ENCODE data around the gene RAP1A. TPM values are rescaled to one million over a fixed set of nuclear protein-coding genes. Genes with fewer than 3 reads are reported as not detected.

RAP1A gene
- total and polyA plus RNA-seq, 4 donors, result 14.2 to 31.4 (median 25.8) TPM

DNA sequence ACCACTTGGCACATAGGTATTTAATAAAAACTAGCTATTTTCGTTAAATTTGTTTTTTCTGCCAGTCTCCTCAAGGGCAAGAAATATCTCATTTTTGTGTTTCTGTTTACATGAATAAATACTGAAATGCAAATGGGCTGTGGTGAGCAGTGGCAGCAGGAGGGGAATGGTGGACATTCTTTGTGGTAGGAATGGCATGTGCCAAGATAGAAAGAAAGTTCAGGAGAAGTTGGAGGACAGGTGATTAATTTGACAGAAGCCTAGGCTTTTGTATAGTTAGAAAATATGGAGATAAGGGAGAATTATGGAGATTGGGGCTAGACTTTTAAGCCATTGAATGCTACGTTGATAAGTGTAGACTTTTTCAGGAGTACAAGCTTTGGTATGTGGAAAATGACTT is 8.6 kb downstream of the RAP1A start:
- no peak overlapping the region for H3K27ac ChIP-seq (ENCODE audit: low read depth in 1 of 2, low read length in 2 of 2)
- TF ChIP-seq YY1 (IDR thresholded peaks at IDR 0.05), result no peak
- TF ChIP-seq RAD21 (IDR thresholded peaks at IDR 0.05), result no peak
- TF ChIP-seq, protein P1, sequence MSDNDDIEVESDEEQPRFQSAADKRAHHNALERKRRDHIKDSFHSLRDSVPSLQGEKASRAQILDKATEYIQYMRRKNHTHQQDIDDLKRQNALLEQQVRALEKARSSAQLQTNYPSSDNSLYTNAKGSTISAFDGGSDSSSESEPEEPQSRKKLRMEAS (IDR thresholded peaks at IDR 0.05), result no peak
- no peak for TF ChIP-seq HNF4G (IDR thresholded peaks at IDR 0.05)
- 47% methylated on average over 2 of the region's 2 CpGs for WGBS
- H3K27me3 ChIP-seq (ENCODE audit: control insufficient read depth in 4 of 4, insufficient read depth in 4 of 4, low read length in 3 of 4), result no peaks in the 10 kb centered on the region
- peaks cover 0 to 8% (median 2%) of the 10 kb centered on the region in 4 donors for H3K4me1 ChIP-seq (ENCODE audit: control insufficient read depth in 4 of 4, insufficient read depth in 4 of 4, low read length in 3 of 4)
- no peak overlapping the region for H3K9ac ChIP-seq (ENCODE audit: low read depth in 1 of 2, low read length in 2 of 2)
- no peak for DNase-seq (ENCODE audit: low spot score)
- no peaks in the 10 kb centered on the region for H3K36me3 ChIP-seq (ENCODE audit: control insufficient read depth in 4 of 4, insufficient read depth in 3 of 4, low read depth in 1 of 4, low read length in 3 of 4)
- no peaks in the 10 kb centered on the region for H3K9me3 ChIP-seq (ENCODE audit: control insufficient read depth in 4 of 4, low read length in 3 of 4)
- no peak overlapping the region for H3K4me3 ChIP-seq (ENCODE audit: low read depth in 1 of 3, low read length in 3 of 3)

DNA sequence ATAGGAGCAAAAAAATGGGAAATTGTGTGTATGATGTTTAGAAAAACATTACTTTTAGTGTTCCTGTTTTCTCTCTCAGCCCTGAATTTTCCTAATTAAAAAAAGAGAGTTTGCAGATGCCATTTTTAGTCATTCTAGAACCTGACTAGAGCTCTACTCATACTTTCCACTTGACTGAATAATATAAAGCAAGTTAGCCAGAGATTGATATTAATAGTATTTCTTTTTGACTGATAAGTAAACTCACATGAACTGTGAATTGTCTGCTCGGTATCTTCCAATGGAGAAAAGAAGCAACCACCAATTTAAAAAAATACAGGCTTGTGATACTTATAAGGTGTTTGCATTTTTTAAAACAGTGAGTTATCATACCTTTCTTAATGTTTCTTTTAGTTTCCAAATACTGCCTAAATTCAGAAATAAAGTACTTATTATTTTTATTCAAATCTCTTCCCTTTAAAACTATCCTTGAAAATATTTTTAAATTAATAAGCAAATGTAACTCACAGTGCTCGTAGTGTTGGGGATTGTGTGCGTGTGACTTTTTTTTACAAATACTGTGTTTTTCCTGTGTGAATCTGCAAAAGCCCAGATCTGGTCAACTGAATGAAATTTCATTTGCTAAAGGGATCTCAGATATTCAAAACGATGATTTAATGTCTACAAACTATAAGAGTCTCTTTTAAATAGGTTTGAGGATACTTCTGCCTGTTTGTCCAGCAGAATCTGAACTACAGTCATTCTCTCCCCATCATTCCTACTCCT is 9.8 kb downstream of the RAP1A start:
- Histone ChIP-seq H3K36me3 (ENCODE audit: control insufficient read depth in 4 of 4, insufficient read depth in 3 of 4, low read depth in 1 of 4, low read length in 3 of 4) (no peaks in the 10 kb centered on the region), H3K27ac (ENCODE audit: low read depth in 1 of 2, low read length in 2 of 2) (no peak overlapping the region), H3K9me3 (ENCODE audit: control insufficient read depth in 4 of 4, low read length in 3 of 4) (no peaks in the 10 kb centered on the region), H3K27me3 (ENCODE audit: control insufficient read depth in 4 of 4, insufficient read depth in 4 of 4, low read length in 3 of 4) (no peaks in the 10 kb centered on the region), H3K4me3 (ENCODE audit: low read depth in 1 of 3, low read length in 3 of 3) (no peak overlapping the region), H3K4me1 (ENCODE audit: control insufficient read depth in 4 of 4, insufficient read depth in 4 of 4, low read length in 3 of 4) (peaks cover 0 to 8% (median 1%) of the 10 kb centered on the region in 4 donors), H3K9ac (ENCODE audit: low read depth in 1 of 2, low read length in 2 of 2) (peak overlapping the region in 1 of 2 donors; percentile 17)
- TF ChIP-seq TAF1 (conservative IDR thresholded peaks at IDR 0.05), result no peak
- TF ChIP-seq CTCF (IDR thresholded peaks at IDR 0.05; ENCODE audit: low read depth, low read length, missing input control), result no peak
- TF ChIP-seq EGR1 (IDR thresholded peaks at IDR 0.05; ENCODE audit: low read depth in 2 of 2), result no peak
- no peak for TF ChIP-seq HNF4A (conservative IDR thresholded peaks at IDR 0.05)
- no peak for TF ChIP-seq SP1 (IDR thresholded peaks at IDR 0.05)
- no peak for TF ChIP-seq HNF4G (IDR thresholded peaks at IDR 0.05)
- TF ChIP-seq, protein P2, sequence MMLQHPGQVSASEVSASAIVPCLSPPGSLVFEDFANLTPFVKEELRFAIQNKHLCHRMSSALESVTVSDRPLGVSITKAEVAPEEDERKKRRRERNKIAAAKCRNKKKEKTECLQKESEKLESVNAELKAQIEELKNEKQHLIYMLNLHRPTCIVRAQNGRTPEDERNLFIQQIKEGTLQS (IDR thresholded peaks at IDR 0.05), result no peak
- TF ChIP-seq, protein P1 (IDR thresholded peaks at IDR 0.05), result no peak
- no peak for TF ChIP-seq NR2F2 (IDR thresholded peaks at IDR 0.05)
- TF ChIP-seq FOXA2 (IDR thresholded peaks at IDR 0.05), result no peak
- TF ChIP-seq, protein P3, sequence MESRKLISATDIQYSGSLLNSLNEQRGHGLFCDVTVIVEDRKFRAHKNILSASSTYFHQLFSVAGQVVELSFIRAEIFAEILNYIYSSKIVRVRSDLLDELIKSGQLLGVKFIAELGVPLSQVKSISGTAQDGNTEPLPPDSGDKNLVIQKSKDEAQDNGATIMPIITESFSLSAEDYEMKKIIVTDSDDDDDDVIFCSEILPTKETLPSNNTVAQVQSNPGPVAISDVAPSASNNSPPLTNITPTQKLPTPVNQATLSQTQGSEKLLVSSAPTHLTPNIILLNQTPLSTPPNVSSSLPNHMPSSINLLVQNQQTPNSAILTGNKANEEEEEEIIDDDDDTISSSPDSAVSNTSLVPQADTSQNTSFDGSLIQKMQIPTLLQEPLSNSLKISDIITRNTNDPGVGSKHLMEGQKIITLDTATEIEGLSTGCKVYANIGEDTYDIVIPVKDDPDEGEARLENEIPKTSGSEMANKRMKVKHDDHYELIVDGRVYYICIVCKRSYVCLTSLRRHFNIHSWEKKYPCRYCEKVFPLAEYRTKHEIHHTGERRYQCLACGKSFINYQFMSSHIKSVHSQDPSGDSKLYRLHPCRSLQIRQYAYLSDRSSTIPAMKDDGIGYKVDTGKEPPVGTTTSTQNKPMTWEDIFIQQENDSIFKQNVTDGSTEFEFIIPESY (IDR thresholded peaks at IDR 0.05), result no peak
- TF ChIP-seq, protein P4, sequence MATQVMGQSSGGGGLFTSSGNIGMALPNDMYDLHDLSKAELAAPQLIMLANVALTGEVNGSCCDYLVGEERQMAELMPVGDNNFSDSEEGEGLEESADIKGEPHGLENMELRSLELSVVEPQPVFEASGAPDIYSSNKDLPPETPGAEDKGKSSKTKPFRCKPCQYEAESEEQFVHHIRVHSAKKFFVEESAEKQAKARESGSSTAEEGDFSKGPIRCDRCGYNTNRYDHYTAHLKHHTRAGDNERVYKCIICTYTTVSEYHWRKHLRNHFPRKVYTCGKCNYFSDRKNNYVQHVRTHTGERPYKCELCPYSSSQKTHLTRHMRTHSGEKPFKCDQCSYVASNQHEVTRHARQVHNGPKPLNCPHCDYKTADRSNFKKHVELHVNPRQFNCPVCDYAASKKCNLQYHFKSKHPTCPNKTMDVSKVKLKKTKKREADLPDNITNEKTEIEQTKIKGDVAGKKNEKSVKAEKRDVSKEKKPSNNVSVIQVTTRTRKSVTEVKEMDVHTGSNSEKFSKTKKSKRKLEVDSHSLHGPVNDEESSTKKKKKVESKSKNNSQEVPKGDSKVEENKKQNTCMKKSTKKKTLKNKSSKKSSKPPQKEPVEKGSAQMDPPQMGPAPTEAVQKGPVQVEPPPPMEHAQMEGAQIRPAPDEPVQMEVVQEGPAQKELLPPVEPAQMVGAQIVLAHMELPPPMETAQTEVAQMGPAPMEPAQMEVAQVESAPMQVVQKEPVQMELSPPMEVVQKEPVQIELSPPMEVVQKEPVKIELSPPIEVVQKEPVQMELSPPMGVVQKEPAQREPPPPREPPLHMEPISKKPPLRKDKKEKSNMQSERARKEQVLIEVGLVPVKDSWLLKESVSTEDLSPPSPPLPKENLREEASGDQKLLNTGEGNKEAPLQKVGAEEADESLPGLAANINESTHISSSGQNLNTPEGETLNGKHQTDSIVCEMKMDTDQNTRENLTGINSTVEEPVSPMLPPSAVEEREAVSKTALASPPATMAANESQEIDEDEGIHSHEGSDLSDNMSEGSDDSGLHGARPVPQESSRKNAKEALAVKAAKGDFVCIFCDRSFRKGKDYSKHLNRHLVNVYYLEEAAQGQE (IDR thresholded peaks at IDR 0.05), result no peak
- TF ChIP-seq YY1 (IDR thresholded peaks at IDR 0.05), result no peak
- TF ChIP-seq RAD21 (IDR thresholded peaks at IDR 0.05), result no peak
- DNase-seq (ENCODE audit: low spot score), result no peak
- 84% methylated on average over 4 of the region's 4 CpGs for WGBS

All from liver (tissue), 9 donors.